A549 (cell line): Measurements from ENCODE around the gene ARHGAP26.

Experiments
- BCL3 ChIP-seq: fragments of >200 bp; sonication (Bioruptor Twin); formaldehyde crosslinking; IDR thresholded peaks from 3 replicates; pipeline ENCODE4 v1.6.1; 2016
- CHD2 ChIP-seq: fragments of 150-350 bp; IDR thresholded peaks from 2 replicates; pipeline ENCODE4 v1.6.1; 2014; ENCODE audit warnings: low read length; ENCODE audit not compliant: partially characterized antibody
- CHD4 ChIP-seq: fragments of 200-600 bp; sonication (generic); IDR thresholded peaks from 2 replicates; pipeline ENCODE4 v1.6.1; 2016; ENCODE audit warnings: antibody characterized with exemption, mild to moderate bottlenecking, borderline replicate concordance
- CTCF ChIP-seq: fragments of >200 bp; sonication (Bioruptor Twin); formaldehyde crosslinking; IDR thresholded peaks from 3 replicates; pipeline ENCODE4 v1.5.1; 2016
- EP300 ChIP-seq, 2 experiments: fragments of >200 bp; sonication (Bioruptor Twin); formaldehyde crosslinking; IDR thresholded peaks; 2 replicates in 1 of 2; 3 replicates in 1 of 2; pipeline ENCODE4 v1.6.1; 2016 to 2017
- ESRRA ChIP-seq: fragments of 150-350 bp; IDR thresholded peaks from 2 replicates; pipeline ENCODE4 v1.6.1; 2014; ENCODE audit warnings: mild to moderate bottlenecking, low read length, borderline replicate concordance
- JUNB ChIP-seq: fragments of >200 bp; sonication (Bioruptor Twin); formaldehyde crosslinking; IDR thresholded peaks from 2 replicates; pipeline ENCODE4 v1.6.1; 2016
- POLR2A ChIP-seq: IDR thresholded peaks from 2 replicates; pipeline ENCODE4 v1.6.1; 2012; ENCODE audit warnings: mild to moderate bottlenecking, low read length
- REST ChIP-seq: fragments of 200-600 bp; sonication (generic); IDR thresholded peaks from 2 replicates; pipeline ENCODE4 v1.6.1; 2016; ENCODE audit warnings: antibody characterized with exemption, mild to moderate bottlenecking, moderate library complexity

GRCh38 chr5:143198332-143198731 is 428.2 kb downstream of the ARHGAP26 start:
- TF ChIP-seq CTCF (no peak), POLR2A (no peak), EP300 (IDR thresholded peaks at IDR 0.05) (no peak), CHD2 (no peak), CHD4 (no peak), BCL3 (no peak), JUNB (no peak), REST (no peak), ESRRA (no peak)
